ENCODE measurements around the gene LRRN4. TPM values are rescaled to one million over a fixed set of nuclear protein-coding genes. Genes with fewer than 3 reads are reported as not detected.

Gene LRRN4
- polyA plus RNA-seq, 2 of the 4 experiments (the other 2 are of a cell fraction): not detected

DNA sequence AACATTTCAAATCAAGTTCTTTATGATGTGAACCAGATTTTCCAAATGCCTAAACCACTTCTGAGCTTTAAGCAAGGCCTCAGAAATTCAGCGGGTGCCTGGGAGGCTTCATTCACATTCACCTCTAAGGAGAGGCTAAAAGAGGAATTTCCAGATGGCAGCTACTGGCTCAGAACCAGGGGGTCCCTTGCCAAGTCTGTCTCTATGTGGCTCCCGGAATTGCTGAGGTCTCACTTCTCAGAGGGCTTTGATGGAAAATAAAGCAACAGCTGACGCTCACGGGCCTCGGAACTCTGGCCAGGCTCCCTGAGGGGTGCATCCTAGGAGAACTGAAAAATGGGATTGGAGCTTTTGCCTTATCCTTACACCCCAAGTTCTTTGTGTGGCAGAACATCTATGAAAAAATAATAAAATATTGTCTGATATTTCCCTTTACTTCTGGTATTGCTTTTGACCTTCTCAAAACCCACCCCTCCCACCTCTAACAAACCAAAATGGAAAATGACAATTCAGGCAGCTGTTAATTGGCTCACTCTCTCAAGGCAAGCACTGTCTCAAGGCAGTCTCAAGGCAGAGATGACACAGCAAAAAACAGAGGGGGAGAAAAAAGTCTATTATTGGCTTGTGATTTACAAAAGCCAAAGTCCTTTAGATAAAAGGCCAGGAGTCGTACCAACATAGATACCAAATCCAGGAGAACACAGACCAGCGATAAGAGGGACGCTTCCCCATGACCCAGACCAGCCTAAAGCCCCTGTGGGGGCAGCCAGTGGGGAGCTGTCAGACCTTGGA lies 21.8 kb upstream of the LRRN4 start:
- no peak for DNase-seq (ENCODE audit: low read depth in 1 of 2, low spot score in 1 of 2)
- TF ChIP-seq HOXB5 (CRISPR knock-in tag; IDR thresholded peaks at IDR 0.05): no peak
- TF ChIP-seq MAFK (IDR thresholded peaks at IDR 0.05; ENCODE audit: partially characterized antibody): no peak
- TF ChIP-seq, protein P1, sequence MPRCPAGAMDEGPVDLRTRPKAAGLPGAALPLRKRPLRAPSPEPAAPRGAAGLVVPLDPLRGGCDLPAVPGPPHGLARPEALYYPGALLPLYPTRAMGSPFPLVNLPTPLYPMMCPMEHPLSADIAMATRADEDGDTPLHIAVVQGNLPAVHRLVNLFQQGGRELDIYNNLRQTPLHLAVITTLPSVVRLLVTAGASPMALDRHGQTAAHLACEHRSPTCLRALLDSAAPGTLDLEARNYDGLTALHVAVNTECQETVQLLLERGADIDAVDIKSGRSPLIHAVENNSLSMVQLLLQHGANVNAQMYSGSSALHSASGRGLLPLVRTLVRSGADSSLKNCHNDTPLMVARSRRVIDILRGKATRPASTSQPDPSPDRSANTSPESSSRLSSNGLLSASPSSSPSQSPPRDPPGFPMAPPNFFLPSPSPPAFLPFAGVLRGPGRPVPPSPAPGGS (IDR thresholded peaks at IDR 0.05): no peak
- TF ChIP-seq CTCF (IDR thresholded peaks at IDR 0.05): no peak
- TF ChIP-seq, protein P2, sequence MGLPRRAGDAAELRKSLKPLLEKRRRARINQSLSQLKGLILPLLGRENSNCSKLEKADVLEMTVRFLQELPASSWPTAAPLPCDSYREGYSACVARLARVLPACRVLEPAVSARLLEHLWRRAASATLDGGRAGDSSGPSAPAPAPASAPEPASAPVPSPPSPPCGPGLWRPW (IDR thresholded peaks at IDR 0.05): no peak
- TF ChIP-seq, protein P3, sequence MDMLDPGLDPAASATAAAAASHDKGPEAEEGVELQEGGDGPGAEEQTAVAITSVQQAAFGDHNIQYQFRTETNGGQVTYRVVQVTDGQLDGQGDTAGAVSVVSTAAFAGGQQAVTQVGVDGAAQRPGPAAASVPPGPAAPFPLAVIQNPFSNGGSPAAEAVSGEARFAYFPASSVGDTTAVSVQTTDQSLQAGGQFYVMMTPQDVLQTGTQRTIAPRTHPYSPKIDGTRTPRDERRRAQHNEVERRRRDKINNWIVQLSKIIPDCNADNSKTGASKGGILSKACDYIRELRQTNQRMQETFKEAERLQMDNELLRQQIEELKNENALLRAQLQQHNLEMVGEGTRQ (IDR thresholded peaks at IDR 0.05): no peak
- no peak for TF ChIP-seq ZFP36 (IDR thresholded peaks at IDR 0.05; ENCODE audit: borderline replicate concordance, partially characterized antibody)
- no peak for TF ChIP-seq HDAC2 (IDR thresholded peaks at IDR 0.05)
- TF ChIP-seq ESRRA (IDR thresholded peaks at IDR 0.05; ENCODE audit: borderline replicate concordance, low read length): no peak
- no peak for TF ChIP-seq CBX8 (IDR thresholded peaks at IDR 0.05)
- no peak for TF ChIP-seq JUNB (IDR thresholded peaks at IDR 0.05)
- no peak for TF ChIP-seq FOXS1 (CRISPR knock-in tag; IDR thresholded peaks at IDR 0.05)
- TF ChIP-seq RCOR1 (IDR thresholded peaks at IDR 0.05; ENCODE audit: low read depth, low read length): no peak
- no peak for TF ChIP-seq RFX5 (IDR thresholded peaks at IDR 0.05)
- no peak for TF ChIP-seq MAX (IDR thresholded peaks at IDR 0.05)
- ChIA-PET POLR2A (no interaction called here), CTCF (interaction anchor here (0.6 to 9.2 kb wide), 13 partner anchors 8 to 967 kb away, joined by 3 to 153 read pairs (median 4); no protein-coding TSS in a partner anchor)
- H3K4me2 ChIP-seq: no peak overlapping the region
- ATAC-seq: no peak
- 91% methylated on average over 8 of the region's 8 CpGs for WGBS (ENCODE audit: missing lambda C conversion rate)
- no peaks in the 10 kb centered on the region for H3K9me3 ChIP-seq
- H3K4me1 ChIP-seq: 0 out of 3 replicates have a peak, but pooled peaks cover 3% of the 10 kb centered on the region
- H3K27ac ChIP-seq: 0 out of 6 replicates have a peak overlapping the region, but pooled peaks of 1 of the 2 experiments have one; percentile 35
- FAIRE-seq: no peak
- H3K4me3 ChIP-seq: no peak overlapping the region

GRCh38 chr20:6074784-6075183 lies 20.9 kb upstream of the LRRN4 start:
- H3K4me3 ChIP-seq: no peak overlapping the region
- no peak overlapping the region for H3K27ac ChIP-seq
- ChIA-PET POLR2A (no interaction called here), CTCF (interaction anchor here (0.6 to 9.2 kb wide), 10 partner anchors 9 to 905 kb away, joined by 3 to 153 read pairs (median 6); no protein-coding TSS in a partner anchor)
- WGBS (ENCODE audit: missing lambda C conversion rate): 78% methylated on average over 2 of the region's 2 CpGs
- no peak for ATAC-seq
- FAIRE-seq: no peak
- no peak overlapping the region for H3K4me2 ChIP-seq
- 0 out of 3 replicates have a peak, but pooled peaks cover 3% of the 10 kb centered on the region for H3K4me1 ChIP-seq
- no peak for DNase-seq (ENCODE audit: low read depth in 1 of 2, low spot score in 1 of 2)
- TF ChIP-seq NPAS2 (CRISPR knock-in tag; IDR thresholded peaks at IDR 0.05; ENCODE audit: borderline replicate concordance) (no peak), SREBF2 (IDR thresholded peaks at IDR 0.05) (no peak), HMGXB4 (CRISPR knock-in tag; IDR thresholded peaks at IDR 0.05; ENCODE audit: borderline replicate concordance) (no peak), JUNB (IDR thresholded peaks at IDR 0.05) (no peak), POLR2AphosphoS2 (conservative IDR thresholded peaks at IDR 0.05; ENCODE audit: low read length) (no peak), FOXS1 (CRISPR knock-in tag; IDR thresholded peaks at IDR 0.05) (no peak), FOSB (CRISPR knock-in tag; IDR thresholded peaks at IDR 0.05) (no peak)
- TF ChIP-seq, protein P4, sequence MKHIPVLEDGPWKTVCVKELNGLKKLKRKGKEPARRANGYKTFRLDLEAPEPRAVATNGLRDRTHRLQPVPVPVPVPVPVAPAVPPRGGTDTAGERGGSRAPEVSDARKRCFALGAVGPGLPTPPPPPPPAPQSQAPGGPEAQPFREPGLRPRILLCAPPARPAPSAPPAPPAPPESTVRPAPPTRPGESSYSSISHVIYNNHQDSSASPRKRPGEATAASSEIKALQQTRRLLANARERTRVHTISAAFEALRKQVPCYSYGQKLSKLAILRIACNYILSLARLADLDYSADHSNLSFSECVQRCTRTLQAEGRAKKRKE (CRISPR knock-in tag; IDR thresholded peaks at IDR 0.05; ENCODE audit: low read depth): no peak
- H3K9me3 ChIP-seq: no peaks in the 10 kb centered on the region

All from A549 (cell line).